Measurements from ENCODE around the gene COQ8B. TPM values are rescaled to one million over a fixed set of nuclear protein-coding genes. Genes with fewer than 3 reads are reported as not detected.
A peak's percentile ranks its signal among the peaks of the same experiment; 100 is the strongest.

Gene COQ8B
- total RNA-seq, 6 donors from 2014 or later = 46.2 to 142 (median 65.4) TPM

- H3K36me3 ChIP-seq = peaks cover 0 to 18% (median 8%) of the 10 kb centered on the region in 4 donors
- H3K27ac ChIP-seq = peak overlapping the region; percentile 75 to 81 (median 76)
- ATAC-seq (ENCODE audit: low FRiP score in 2 of 2) (peak; percentile 16 to 33), DNase-seq (no peak)
- no peaks in the 10 kb centered on the region for H3K9me3 ChIP-seq
- H3K4me1 ChIP-seq = peaks cover 10 to 19% (median 13%) of the 10 kb centered on the region in 4 donors
- H3K27me3 ChIP-seq = no peaks in the 10 kb centered on the region
- no peak for TF ChIP-seq POLR2AphosphoS5 (IDR thresholded peaks at IDR 0.05)
- TF ChIP-seq, protein P1, sequence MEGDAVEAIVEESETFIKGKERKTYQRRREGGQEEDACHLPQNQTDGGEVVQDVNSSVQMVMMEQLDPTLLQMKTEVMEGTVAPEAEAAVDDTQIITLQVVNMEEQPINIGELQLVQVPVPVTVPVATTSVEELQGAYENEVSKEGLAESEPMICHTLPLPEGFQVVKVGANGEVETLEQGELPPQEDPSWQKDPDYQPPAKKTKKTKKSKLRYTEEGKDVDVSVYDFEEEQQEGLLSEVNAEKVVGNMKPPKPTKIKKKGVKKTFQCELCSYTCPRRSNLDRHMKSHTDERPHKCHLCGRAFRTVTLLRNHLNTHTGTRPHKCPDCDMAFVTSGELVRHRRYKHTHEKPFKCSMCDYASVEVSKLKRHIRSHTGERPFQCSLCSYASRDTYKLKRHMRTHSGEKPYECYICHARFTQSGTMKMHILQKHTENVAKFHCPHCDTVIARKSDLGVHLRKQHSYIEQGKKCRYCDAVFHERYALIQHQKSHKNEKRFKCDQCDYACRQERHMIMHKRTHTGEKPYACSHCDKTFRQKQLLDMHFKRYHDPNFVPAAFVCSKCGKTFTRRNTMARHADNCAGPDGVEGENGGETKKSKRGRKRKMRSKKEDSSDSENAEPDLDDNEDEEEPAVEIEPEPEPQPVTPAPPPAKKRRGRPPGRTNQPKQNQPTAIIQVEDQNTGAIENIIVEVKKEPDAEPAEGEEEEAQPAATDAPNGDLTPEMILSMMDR (IDR thresholded peaks at IDR 0.05) = peak in 1 of 6 experiments; percentile 6
- TF ChIP-seq POLR2A (IDR thresholded peaks at IDR 0.05) = no peak
- no peak for TF ChIP-seq EP300 (IDR thresholded peaks at IDR 0.05)
- H3K4me3 ChIP-seq = peak overlapping the region in 3 of 4 donors; percentile 59 to 65 (median 64)
- WGBS, 2 donors = 52 to 53% methylated on average over 21 to 24 of the region's 24 CpGs
Observed at GRCh38 chr19:40663695-40664692, 52.7 kb downstream of the COQ8B start.

DNA sequence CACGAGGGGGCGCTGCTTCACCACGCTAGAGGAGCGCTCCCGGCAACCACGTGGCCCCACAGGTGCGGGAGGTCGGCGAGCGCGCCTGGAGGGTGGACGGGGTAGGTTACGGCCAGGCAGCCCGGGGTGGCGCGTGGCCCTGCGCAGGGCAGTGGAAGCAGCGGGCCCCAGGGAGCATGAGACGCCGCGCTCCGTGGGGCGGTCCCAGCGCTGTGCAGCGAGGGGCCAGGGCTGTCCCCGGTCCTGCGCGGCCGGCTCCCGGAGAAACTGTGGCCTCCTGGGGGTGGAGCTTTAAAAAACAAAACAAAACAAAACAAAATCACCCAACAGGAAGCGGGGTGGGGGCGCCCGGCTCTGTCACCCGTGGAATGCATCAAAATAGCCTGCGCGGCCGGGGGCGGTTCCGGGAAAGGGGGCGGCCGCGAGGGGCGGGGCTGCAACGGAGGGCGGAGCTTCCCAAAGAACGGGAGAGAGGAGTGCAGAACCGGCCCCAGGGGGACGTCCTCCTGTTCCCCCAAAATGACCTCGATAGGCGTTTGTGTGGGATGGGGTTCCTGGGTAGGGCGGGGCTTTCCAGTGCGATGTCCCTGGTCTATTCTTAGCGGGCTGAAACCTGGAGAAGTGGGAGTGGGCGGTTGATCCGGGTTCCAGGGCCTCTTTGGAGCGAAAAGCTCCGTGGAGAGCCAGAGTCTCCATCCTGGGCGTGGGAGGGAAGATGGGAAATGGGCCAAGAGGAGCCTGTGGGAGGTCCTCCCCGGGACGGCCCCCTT lies 53.6 kb downstream of the COQ8B start:
- Histone ChIP-seq H3K4me3 (peak overlapping the region; percentile 46 to 65 (median 62)), H3K4me1 (peaks cover 10 to 19% (median 13%) of the 10 kb centered on the region in 4 donors), H3K36me3 (peaks cover 0 to 11% (median 5%) of the 10 kb centered on the region in 4 donors), H3K9me3 (no peaks in the 10 kb centered on the region), H3K27me3 (no peaks in the 10 kb centered on the region), H3K27ac (peak overlapping the region; percentile 75 to 81 (median 76))
- peak; percentile 93 to 94 for ATAC-seq (ENCODE audit: low FRiP score in 2 of 2)
- TF ChIP-seq POLR2A (IDR thresholded peaks at IDR 0.05) = peak in 2 of 4 donors; percentile 18 to 37
- TF ChIP-seq, protein P1 (IDR thresholded peaks at IDR 0.05) = peak; percentile 96 to 99 (median 99)
- peak in 1 of 4 donors; percentile 19 for TF ChIP-seq EP300 (IDR thresholded peaks at IDR 0.05)
- TF ChIP-seq POLR2AphosphoS5 (IDR thresholded peaks at IDR 0.05) = peak; percentile 28 to 44
- 1% methylated on average over 37 to 43 of the region's 60 CpGs for WGBS, 2 donors
- peak; percentile 91 to 99 for DNase-seq

DNA sequence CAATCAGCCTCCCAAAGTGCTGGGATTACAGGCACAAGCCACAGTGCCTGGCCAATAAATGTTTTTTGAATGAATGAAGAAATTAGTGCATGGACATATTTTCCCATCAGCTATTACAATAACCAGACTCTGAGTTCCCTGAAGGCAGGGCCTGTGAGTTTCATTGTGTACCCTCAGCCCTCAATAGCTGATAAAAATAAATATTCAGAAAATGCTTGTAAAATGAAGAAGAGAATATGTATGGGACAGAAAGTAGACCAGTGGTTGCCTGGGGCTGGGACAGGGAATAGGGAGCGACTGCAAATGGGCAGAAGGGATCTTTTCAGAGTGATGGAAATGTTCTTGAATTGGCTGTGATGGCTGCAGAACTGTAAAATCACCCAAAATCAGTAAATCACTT lies 55.1 kb downstream of the COQ8B start:
- TF ChIP-seq POLR2A (IDR thresholded peaks at IDR 0.05) (no peak), EP300 (IDR thresholded peaks at IDR 0.05) (no peak), POLR2AphosphoS5 (IDR thresholded peaks at IDR 0.05) (no peak)
- TF ChIP-seq, protein P1 (IDR thresholded peaks at IDR 0.05) = no peak
- H3K4me3 ChIP-seq = no peak overlapping the region
- H3K36me3 ChIP-seq = no peaks in the 10 kb centered on the region
- WGBS, 2 donors = 87 to 93% methylated on average over 1 of the region's 1 CpG
- H3K4me1 ChIP-seq = peaks cover 10 to 19% (median 13%) of the 10 kb centered on the region in 4 donors
- no peak overlapping the region for H3K27ac ChIP-seq
- H3K27me3 ChIP-seq = no peaks in the 10 kb centered on the region
- DNase-seq (no peak), ATAC-seq (ENCODE audit: low FRiP score in 2 of 2) (no peak)
- no peaks in the 10 kb centered on the region for H3K9me3 ChIP-seq

- Histone ChIP-seq H3K27me3 (no peaks in the 10 kb centered on the region), H3K36me3 (no peaks in the 10 kb centered on the region), H3K4me1 (peaks cover 10 to 19% (median 13%) of the 10 kb centered on the region in 4 donors), H3K4me3 (no peak overlapping the region), H3K27ac (no peak overlapping the region), H3K9me3 (no peaks in the 10 kb centered on the region)
- TF ChIP-seq POLR2AphosphoS5 (IDR thresholded peaks at IDR 0.05) = no peak
- TF ChIP-seq, protein P1 (IDR thresholded peaks at IDR 0.05) = no peak
- no peak for TF ChIP-seq EP300 (IDR thresholded peaks at IDR 0.05)
- TF ChIP-seq POLR2A (IDR thresholded peaks at IDR 0.05) = no peak
- 71 to 79% methylated on average over 11 of the region's 11 CpGs for WGBS, 2 donors
- DNase-seq (no peak), ATAC-seq (ENCODE audit: low FRiP score in 2 of 2) (no peak)
Observed at GRCh38 chr19:40659566-40659965, 57.1 kb downstream of the COQ8B start.

All from upper lobe of left lung (tissue), 6 donors.